ENCODE measurements around the gene RTN4RL2. TPM values are rescaled to one million over a fixed set of nuclear protein-coding genes. Genes with fewer than 3 reads are reported as not detected.

RTN4RL2 gene
- total and polyA plus RNA-seq, 9 of the 15 experiments (the other 6 are each of a cell fraction or from before 2014, with no cell fraction given) = 0.06 to 1.9 (median 0.34) TPM; not detected in 4

GRCh38 chr11:57515332-57516060 is 55.2 kb downstream of the RTN4RL2 start, which contains the start of gene SLC43A1 (continued):
- TF ChIP-seq ZNF780A (CRISPR knock-in tag; IDR thresholded peaks at IDR 0.05) (no peak), REST (IDR thresholded peaks at IDR 0.05; ENCODE audit: borderline replicate concordance) (peak; percentile 36), REST (CRISPR knock-in tag; IDR thresholded peaks at IDR 0.05; ENCODE audit: low read depth) (no peak), TAF9B (IDR thresholded peaks at IDR 0.05; ENCODE audit: partially characterized antibody) (peak; percentile 31), IRF9 (tag; IDR thresholded peaks at IDR 0.05) (no peak), ZNF224 (CRISPR knock-in tag; IDR thresholded peaks at IDR 0.05) (no peak), ZNF133 (CRISPR knock-in tag; IDR thresholded peaks at IDR 0.05) (no peak), ZNF644 (tag; IDR thresholded peaks at IDR 0.05; ENCODE audit: low read depth) (no peak), SMAD2 (IDR thresholded peaks at IDR 0.05; ENCODE audit: low read depth, low read length) (no peak), ZNF668 (CRISPR knock-in tag; IDR thresholded peaks at IDR 0.05) (no peak), SUPT5H (IDR thresholded peaks at IDR 0.05) (peak; percentile 31; the same call in 1 of the 2 replicates), NFIX (CRISPR knock-in tag; IDR thresholded peaks at IDR 0.05; ENCODE audit: low read depth) (no peak), ZNF444 (CRISPR knock-in tag; IDR thresholded peaks at IDR 0.05) (no peak), POLR2H (tag; IDR thresholded peaks at IDR 0.05; ENCODE audit: low read depth) (no peak), HNRNPLL (IDR thresholded peaks at IDR 0.05; ENCODE audit: low read depth, low read length, poor library complexity, severe bottlenecking) (peak; percentile 68), ZNF699 (CRISPR knock-in tag; IDR thresholded peaks at IDR 0.05; ENCODE audit: insufficient replicate concordance) (no peak), CBX3 (IDR thresholded peaks at IDR 0.05; ENCODE audit: borderline replicate concordance in 1 of 2, low read length in 2 of 2) (no peak), ZNF436 (CRISPR knock-in tag; IDR thresholded peaks at IDR 0.05) (no peak)
